Urothelium cell line (cell line): ENCODE measurements around the gene MB21D2.
"Not testable (repeated sequence)": the region's sequence is repeated elsewhere in the genome, so short reads cannot be mapped to it uniquely, and the experiment has no call there.

ENCODE experiments used
- DNase-seq: peaks from one replicate; pipeline ENCODE4 v3.0.0; 2011; ENCODE audit warnings: low spot score, mixed read lengths
- FAIRE-seq: peaks from 2 replicates; lab custom pipeline; 2011; peaks lifted over from hg19 to GRCh38; lab: Jason Lieb, UNC

Gene MB21D2

DNA sequence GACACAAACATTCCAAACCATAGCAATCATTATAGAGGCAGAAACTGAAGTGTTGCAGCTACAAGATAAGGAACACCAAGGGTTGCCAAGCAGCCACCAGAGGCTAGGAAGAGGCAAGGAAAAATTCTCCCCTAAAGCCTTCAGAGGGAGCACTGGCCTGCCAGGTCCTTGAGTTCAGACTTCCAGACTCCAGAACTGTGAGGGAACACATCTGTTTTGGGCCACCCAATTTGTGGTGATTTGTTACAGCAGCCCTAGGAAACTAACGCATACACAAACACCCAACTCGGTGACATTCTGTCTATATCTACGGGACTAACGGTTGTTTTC is 54.6 kb downstream of the MB21D2 start:
- FAIRE-seq, result no peak

DNA sequence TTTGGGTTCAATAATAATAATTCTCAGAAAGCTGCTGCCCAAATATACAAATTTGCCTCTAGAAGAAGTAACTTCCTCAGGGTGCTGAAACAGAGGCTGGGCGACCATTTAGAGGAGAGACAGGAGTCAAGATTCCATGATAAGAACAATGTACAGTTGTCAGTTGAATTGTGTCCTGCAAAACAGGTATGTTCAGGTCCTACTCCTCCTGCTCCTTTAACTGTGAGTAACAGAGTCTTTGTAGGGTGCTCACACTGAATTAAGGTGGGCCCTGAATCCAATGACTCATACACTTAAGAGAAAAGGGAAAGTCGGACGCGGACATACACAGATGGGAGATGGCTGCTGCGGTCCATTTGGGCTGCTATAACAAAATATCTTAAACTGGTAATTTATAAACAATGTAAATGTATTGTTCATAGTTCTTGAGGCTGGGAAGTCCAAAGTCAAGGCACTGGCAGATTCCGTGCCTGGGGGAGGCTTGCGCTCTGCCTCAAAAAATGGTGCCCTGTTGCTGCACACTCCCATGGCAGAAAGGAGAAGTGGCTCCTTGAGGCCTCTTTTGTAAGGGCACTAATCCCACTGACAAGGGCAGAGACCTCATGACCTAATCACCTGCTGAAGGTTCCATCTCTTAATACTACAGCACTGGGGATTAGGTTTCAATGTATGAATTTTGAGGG is 55.1 kb downstream of the MB21D2 start:
- DNase-seq (no peak), FAIRE-seq (no peak)

More for the DNA sequence above, 54.6 kb downstream of the MB21D2 start:
- no peak for DNase-seq

DNA sequence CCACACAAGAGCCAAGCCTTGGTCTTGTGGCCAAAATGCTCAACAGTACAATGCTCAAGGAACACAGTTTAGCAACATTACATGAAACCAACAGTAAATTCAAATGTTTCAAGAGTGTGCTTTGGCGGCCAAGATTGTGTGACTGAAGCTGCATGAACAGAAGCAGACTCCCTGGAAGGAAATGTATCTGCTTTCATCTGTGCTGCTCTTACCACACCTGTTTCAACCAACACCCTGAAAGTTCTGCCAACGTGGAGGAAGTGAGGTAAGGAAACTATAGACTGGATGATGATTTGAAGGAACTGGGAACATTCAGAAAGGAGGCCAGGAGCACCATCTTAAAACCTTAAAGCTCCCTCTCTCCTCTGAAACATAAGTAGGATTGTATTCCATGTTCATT is 55.7 kb downstream of the MB21D2 start:
- FAIRE-seq (no peak), DNase-seq (no peak)

DNA sequence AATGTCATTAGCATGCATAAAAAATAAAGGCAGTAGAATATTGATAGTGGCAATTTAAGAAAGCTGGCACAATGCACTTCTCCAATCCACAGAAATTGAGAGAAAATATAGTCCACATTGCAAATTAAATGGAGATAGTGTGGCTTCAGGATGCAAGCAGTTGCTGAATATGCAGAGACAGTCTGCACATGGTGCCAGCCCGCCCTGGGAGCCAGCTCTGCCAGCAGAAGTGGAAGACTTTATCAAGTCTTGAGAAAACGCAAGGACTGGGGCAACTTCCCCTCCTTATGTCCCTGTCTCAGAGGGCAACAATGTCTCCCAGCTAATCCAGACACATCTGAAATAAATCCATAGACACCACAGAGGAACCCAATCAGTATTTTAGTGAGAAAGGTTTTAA is 57.2 kb downstream of the MB21D2 start:
- no peak for DNase-seq
- no peak for FAIRE-seq

DNA sequence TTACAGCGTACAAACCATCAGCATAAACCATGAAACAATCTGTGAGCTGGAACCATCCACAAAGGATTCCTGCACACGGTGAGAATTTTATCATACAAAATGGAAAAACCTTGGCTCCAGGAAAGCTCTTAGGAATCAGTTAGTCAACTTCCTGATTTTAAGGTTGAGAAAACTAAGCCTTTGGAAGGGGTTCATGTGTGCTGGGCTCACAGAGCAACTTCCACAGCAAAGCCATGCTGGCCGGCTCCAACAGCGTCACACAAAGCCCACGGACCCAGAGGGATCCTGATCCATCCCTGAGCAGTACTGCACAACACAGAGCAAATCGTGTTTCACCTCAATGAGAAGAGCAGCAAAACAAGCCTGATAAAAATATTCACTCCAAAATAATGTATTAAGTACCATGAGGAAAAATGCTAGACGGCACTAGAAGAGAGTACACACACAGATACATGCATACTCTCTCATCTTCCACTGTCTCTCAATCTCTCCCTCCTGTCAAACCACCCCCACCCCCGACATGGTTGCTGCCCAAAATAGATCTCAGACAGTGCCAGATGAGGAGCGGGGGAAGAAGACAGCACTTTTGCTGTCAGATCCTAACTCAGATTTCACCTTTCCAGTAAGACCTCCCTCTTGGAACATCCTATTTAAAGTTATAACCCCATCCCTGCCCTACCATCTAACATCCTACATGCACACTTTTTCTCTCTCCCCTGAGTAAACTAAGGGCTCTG is 58.6 kb downstream of the MB21D2 start:
- FAIRE-seq (no peak), DNase-seq (no peak)

DNA sequence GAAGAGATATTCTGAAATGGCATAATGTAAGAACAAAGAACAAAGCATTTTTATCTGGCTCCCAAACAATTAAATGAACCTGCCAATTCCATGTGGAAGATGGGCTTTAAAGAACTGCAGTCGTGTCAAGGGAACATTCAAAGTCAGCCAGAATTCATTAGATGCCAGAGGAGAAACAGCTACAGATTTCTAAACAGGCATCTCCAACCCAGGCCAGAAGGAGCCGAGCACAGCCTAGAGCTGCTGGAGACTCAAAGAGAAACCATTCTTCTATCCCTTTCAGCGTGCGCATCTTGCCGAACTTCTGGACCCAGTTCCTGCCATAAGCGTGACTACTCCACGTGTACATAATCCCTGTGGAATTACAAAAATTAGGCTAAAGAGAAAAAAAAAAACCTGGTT is 60.4 kb downstream of the MB21D2 start:
- no peak for DNase-seq
- no peak for FAIRE-seq

DNA sequence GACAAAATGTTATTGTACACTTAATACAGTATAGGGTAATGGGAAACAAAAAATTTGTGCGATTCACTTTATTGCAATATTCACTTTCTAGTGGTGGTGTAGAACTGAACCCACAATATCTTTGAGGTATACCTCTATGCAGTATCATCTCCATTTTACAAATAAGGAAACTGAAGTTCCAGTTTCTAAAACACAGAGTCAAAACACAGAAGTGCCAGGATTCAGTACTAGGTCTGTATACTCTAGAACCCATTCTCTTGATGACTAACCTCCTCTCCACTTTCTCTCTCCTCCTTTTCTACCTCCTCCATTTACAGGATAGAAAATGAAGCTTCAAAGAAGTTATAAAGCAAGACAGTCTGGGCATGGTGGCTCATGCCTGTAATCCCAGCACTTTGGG is 62.2 kb downstream of the MB21D2 start:
- DNase-seq (no peak), FAIRE-seq (no peak)

DNA sequence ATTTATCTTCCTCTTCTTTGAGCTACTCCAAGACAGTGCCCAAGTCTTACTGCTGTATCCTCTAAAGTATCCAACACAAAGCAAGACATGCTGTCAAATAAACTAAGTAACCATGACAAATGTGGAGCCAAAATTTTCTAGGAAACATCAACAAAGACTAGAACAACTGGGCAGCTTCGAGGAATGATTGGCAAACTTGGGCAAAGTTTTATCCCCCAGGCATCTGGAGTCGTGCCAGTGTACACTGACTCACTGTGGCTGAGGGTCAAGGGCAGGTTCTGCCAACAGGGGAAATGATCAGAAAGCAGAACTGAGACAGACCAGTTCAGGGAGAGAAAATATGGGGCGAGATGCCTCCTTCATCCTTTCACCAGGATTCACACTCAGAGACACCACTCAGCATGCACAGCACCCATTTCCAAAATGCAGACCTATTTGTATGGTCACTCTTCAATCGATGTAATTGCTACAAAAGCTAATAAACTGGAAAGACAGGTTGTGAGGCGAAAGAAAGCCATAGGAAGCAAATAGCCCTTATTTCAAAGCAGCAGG is 65.8 kb downstream of the MB21D2 start:
- FAIRE-seq, result no peak
- DNase-seq, result peak; percentile 81

DNA sequence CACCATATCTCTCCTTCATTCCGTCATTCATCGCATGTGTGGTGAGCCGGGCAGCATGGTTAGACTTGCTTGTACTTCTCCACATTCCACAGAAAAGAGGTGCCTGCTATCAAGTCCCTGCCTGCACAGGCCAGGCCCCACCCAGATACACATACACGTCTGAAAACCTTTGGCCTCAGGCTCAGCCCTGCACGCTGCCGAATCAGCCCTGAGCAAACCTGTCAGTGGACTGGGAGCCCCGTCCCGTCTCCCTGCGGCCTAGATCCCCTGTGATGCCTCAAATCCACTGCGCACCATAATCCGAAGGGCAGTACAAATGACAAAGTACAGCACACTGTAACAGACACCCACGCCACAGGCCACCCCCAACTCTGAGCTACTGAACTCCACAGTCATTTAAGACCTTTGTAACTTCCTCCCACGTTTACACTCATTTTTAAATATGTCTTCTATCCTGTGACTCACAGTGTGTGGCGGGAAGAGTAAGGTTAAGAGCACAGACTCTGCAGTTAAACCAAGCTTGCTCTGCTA is 67.1 kb downstream of the MB21D2 start:
- no peak for FAIRE-seq
- peak; percentile 23 for DNase-seq

DNA sequence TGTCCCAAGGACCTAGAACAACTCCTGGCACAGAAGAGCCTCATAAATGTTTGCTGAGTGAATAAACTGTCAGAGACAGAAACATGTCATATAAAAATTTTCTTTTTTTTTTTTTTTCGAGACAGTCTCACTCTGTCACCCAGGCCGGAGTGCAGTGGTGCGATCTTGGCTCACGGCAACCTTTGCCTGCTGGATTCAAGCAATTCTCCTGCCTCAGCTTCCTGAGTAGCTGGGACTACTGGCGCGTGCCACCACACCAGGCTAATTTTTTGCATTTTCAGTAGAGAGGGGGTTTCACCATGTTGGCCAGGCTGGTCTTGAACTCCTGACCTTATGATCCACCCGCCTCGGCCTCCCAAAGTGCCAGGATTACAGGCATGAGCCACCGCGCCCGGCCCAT is 67.8 kb downstream of the MB21D2 start:
- FAIRE-seq, DNase-seq: not testable (repeated sequence)

DNA sequence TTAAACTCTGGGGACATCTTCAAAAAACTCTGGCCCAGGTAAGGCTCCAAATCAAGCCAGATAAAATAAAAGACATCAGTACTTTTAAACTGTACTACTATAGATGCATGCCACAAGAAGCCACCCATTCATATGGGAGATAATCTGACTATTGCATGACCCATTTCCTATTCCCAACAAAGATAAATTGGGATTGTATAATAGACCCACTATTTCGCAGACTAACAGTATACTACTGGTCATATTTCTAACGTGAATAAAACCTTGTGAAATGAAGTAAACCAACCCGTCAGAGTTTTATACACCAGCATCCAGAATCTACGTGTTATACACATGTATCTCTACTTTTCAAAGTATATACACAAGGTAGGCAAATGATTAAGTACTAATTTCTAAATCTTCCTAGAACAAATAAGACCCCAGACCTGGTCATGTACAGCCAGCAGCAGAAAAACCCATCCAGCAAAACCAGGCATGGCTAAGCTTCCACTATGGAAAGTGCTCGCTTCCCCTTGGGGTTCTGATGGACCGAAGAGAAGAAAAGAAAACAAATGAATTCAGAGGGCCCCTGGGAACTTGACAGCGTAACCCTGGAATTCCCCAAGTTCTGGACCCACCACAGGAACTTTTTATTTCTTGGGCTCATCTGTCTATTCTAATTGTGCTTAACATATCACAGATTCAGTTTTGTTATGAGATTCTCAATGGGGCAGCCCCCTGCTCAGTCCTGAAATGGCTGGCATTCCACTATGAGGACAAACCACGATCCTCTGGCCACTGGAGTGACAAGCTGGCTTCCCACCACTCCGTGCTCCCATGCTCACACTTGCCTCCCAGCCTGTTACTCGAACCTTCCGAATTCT is 69.1 kb downstream of the MB21D2 start:
- DNase-seq (no peak), FAIRE-seq (no peak)

DNA sequence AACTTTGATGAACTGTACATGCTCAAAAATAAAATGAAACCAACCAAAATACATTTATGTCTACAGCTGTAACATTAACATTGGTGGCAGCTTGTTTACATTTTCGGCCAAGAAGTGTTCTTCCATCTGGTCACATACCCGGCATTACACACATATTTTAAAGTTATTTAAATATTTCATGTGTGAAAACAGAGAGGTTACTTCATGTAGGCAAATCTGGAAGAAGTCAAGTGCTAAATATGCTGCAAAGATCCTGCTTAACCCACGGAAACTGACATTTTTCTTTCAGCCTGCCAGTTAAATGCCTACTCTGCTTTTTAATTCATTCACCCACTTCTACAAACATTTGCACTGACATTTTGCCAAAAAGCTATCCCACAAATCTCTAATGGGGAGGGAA is 69.7 kb downstream of the MB21D2 start:
- DNase-seq (no peak), FAIRE-seq (no peak)

DNA sequence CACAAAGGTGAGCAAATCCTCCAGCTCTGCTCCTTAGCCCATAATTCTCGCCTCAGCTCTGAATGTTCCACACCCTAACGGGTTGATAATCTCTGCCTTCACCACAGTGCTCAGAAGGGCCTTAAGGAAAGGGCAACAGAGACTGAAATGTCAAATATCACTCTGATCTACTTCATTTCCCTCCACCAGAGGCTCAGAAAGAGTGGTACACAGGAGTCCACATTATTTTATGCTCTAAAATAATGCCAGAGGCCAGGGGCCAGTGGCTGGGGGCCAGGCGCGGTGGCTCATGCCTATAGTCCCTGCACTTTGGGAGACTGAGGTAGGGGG is 72.2 kb downstream of the MB21D2 start:
- FAIRE-seq (no peak), DNase-seq (no peak)

DNA sequence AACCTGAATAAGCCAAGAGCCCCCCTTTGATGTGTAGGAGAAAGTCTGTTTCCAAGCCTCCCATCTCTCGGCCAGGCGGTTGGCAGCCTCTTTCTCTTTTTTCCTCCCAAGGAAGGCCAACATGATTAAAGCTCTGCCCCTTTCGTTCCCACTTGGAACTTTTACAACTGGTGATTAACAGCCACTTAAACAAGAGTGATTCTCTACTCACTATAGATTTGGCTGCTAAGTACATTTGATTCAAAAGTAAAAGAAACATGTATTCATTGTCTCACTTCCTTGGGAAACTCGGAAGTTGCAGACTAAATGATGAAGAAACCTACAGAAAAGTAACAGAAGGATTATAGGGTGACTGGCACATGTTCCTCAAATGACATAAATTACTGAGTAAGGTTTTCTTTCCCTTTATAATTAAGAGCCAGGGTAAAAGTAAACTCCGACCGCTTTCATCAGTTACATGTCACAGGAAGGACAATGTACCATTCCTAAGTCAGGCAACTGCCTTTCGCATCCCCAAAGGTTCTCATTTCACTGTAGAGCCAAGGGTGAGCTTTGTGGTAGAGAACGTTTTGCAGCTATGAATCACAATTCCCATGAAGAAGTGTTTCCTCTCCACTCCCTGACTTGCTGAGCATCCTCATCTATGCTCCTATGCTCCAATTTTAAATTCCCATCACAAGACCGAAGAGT is 72.7 kb downstream of the MB21D2 start:
- DNase-seq, result no peak
- no peak for FAIRE-seq

DNA sequence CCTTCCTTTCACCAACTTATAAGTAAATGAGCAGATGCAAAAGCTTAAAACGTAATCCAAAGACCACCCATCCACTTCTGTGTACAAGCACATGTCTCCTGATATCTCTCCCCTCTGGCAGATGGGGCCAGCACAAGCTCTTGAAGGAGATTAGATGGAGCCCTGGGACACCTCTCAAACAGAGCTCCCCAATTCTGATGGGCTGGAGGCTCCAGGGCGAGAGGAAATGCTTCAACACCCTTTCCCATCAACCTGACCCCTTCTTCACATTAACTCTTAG is 73.2 kb downstream of the MB21D2 start:
- FAIRE-seq, result no peak
- DNase-seq, result no peak

DNA sequence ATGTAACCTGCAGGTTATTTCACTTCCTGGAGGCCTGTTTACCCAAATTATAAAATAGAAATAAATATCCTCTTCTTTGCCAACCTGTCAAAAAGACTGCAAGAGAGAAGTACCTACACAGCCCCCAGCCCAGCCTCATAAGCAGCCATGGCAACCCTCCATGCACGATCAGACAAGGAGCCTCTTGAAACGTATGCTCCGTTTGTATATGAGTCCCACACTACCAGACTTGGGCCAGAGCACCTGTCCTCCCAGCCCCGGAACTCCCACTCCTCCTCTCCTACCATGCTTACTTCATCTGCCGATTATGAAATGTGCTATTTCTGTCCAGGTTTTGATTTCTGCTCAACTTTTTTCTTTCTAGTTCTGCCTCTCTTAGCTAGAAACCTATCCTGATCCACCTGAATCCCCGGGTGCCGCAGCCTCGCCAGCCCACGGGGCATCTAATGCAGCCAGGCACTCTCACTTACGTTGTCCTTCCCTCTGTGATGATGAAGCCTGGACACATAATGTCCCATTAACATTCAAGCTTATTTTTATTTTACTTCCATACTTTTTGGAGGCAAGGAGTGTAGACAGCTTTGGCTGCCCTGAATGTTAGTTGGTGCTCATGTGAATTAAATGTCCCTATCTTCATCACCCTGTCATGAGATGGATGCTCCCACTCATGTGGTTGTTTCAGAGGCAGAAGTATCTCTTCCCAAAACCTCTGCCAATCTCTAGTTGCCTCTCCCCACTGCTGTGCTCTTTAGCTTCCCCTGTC is 73.8 kb downstream of the MB21D2 start:
- DNase-seq (no peak), FAIRE-seq (no peak)

DNA sequence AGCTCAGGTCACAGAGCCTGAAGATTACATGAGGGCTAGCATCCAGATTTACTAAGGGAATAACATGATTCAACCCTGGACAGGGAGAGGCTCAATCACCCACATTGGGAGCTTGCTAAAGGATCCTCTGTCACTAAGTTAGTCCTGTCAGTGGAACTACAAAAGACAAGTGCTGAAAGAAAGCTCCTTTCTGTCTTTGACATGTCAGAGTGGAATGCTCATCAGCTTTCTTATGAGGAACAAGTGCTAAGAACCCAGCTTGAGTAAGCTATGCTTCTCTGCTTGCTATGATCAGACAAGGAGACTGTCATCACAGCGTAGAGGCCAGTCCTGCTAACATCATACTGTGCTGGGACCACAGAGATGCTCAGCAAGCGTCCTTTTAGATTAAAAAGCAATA is 74.5 kb downstream of the MB21D2 start:
- no peak for FAIRE-seq

DNA sequence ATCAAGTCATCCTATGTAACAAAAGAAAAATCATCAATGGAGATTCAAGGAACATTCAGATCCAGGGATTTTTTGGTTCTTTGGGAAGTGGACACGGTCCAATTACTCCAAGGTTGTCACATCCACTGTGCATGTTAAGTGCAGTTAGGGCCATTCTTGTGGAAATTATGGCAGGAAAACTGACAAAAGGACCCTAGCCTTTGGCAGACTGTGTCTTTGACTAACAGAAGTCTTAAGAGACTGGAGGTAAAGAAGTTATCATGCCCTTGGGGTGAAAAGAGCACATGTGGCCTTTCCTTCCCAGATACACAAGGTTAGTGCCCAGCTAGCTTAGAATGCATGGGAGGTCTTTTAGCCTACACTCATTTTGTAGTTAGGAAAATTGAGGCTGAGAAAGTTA is 74.9 kb downstream of the MB21D2 start:
- FAIRE-seq (no peak), DNase-seq (no peak)

More for the DNA sequence above, 74.5 kb downstream of the MB21D2 start:
- no peak for DNase-seq

DNA sequence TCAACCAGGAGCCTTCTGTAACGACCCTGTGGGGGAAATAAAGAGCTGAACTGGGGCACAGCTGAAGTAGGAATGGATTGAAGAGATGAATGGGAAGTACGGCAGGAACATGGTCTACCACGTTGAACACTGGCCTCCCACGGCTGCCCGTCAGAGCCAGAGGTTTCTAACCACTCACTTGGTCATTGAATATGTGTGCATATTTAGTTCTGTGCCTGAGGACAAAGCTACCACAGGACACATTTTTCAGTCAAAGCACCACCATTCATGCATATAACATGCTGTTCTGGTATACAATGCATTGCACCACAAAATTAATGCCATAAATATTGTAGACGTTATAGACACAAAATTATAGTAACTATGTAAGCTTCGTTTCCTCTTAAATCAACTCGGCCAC is 75.5 kb downstream of the MB21D2 start:
- FAIRE-seq, result no peak

DNA sequence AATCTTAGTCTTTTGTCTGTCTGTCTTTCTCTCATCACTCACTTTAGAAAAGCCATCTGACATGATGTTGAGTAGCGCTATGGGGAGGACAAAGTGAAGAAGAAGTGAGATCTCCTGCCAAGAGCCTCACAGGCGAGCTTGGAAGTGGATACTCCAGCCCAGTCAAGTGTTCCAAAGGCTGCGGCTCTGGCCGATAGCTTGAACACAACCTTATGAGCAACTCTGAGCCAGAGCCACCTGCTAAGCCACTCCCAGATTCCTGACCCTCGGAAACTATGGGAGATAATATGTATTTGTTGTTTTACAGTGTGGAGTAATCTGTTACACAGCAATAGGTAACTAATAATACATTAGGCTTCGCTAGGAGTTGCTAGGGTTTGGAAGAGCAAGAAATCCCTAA is 76.2 kb downstream of the MB21D2 start:
- DNase-seq (no peak), FAIRE-seq (no peak)

More for the DNA sequence above, 75.5 kb downstream of the MB21D2 start:
- no peak for DNase-seq
